Body of pancreas (tissue), 4 donors: ENCODE results near the gene QRFP.

ENCODE experiments used
- CTCF ChIP-seq, 7 experiments: fragments of 450-650 bp in 4 of 7; fragments of 200-600 bp in 3 of 7; sonication (generic) in 3 of 7; IDR thresholded peaks; one replicate each; pipeline ENCODE4 v1.5.1; 2016 to 2019; ENCODE audit warnings: antibody characterized with exemption in 7 of 7
- POLR2A ChIP-seq, 3 donors: fragments of 450-650 bp; IDR thresholded peaks; one replicate each; pipeline ENCODE4 v1.6.1; 2016; ENCODE audit warnings: antibody characterized with exemption in 3 of 3, mild to moderate bottlenecking in 2 of 3

DNA sequence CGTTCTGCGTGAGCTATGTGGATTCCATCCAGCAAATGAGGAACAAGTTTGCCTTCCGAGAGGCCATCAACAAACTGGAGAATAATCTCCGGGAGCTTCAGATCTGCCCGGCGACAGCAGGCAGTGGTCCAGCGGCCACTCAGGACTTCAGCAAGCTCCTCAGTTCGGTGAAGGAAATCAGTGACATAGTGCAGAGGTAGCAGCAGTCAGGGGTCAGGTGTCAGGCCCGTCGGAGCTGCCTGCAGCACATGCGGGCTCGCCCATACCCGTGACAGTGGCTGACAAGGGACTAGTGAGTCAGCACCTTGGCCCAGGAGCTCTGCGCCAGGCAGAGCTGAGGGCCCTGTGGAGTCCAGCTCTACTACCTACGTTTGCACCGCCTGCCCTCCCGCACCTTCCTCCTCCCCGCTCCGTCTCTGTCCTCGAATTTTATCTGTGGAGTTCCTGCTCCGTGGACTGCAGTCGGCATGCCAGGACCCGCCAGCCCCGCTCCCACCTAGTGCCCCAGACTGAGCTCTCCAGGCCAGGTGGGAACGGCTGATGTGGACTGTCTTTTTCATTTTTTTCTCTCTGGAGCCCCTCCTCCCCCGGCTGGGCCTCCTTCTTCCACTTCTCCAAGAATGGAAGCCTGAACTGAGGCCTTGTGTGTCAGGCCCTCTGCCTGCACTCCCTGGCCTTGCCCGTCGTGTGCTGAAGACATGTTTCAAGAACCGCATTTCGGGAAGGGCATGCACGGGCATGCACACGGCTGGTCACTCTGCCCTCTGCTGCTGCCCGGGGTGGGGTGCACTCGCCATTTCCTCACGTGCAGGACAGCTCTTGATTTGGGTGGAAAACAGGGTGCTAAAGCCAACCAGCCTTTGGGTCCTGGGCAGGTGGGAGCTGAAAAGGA lies 10.9 kb downstream of the QRFP start:
- TF ChIP-seq POLR2A (IDR thresholded peaks at IDR 0.05): no peak
- TF ChIP-seq CTCF (IDR thresholded peaks at IDR 0.05): no peak
